Breast epithelium (tissue), 4 donors: ENCODE data around the gene WWOX. TPM values are rescaled to one million over a fixed set of nuclear protein-coding genes. Genes with fewer than 3 reads are reported as not detected.
"Not testable (repeated sequence)": the region's sequence is repeated elsewhere in the genome, so short reads cannot be mapped to it uniquely, and the experiment has no call there.

ENCODE experiments used
- DNase-seq, 2 donors: peaks; one replicate each; pipeline ENCODE4 v3.0.0-alpha.2; 2019; ENCODE audit warnings: low spot score in 2 of 2
- H3K27ac ChIP-seq, 2 donors: fragments of 200-600 bp; sonication (generic) in 1 of 2; one replicate each; pipeline ENCODE4 v1.5.1; 2016 to 2019; ENCODE audit warnings: mild to moderate bottlenecking in 1 of 2
- H3K27me3 ChIP-seq, 2 donors: fragments of 200-600 bp; sonication (generic) in 1 of 2; one replicate each; pipeline versions ENCODE4 v1.5.1 to v1.6.0; 2017 to 2019; ENCODE audit warnings: control low read depth in 1 of 2, mild to moderate bottlenecking in 1 of 2
- H3K36me3 ChIP-seq: fragments of 200-600 bp; one replicate; pipeline ENCODE4 v1.5.1; 2019
- H3K4me1 ChIP-seq, 2 donors: fragments of 200-600 bp; sonication (generic); one replicate each; pipeline ENCODE4 v1.5.1; 2016 to 2019; ENCODE audit warnings: control low read depth in 1 of 2
- H3K4me3 ChIP-seq, 3 donors: fragments of 200-600 bp; sonication (generic); 1 replicate in 2 of 3; 2 replicates in 1 of 3; pipeline ENCODE4 v1.5.1; 2016 to 2019; ENCODE audit warnings: mild to moderate bottlenecking in 3 of 3, moderate library complexity in 2 of 3
- H3K9me3 ChIP-seq, 2 donors: fragments of 200-600 bp; sonication (generic) in 1 of 2; one replicate each; pipeline ENCODE4 v1.5.1; 2016 to 2019; ENCODE audit warnings: control low read depth in 1 of 2
- POLR2A ChIP-seq: fragments of 450-650 bp; IDR thresholded peaks from one replicate; pipeline ENCODE4 v1.6.1; 2016; ENCODE audit warnings: antibody characterized with exemption, mild to moderate bottlenecking, moderate library complexity
- POLR2AphosphoS5 ChIP-seq, 3 donors: sonication (generic); formaldehyde crosslinking; IDR thresholded peaks; one replicate each; pipeline ENCODE4 v1.6.1; 2017; ENCODE audit warnings: antibody characterized with exemption in 3 of 3
- intact Hi-C: fragments of 100-400 bp; cut with DNase I; formaldehyde crosslinking; loops from one replicate; pipeline ENCODE4 v1.15.1; 2023; ENCODE audit warnings: low total_unique reads
- total RNA-seq, 3 donors: library from RNA; depleted of rRNA; stranded (reverse); fragments of >200 nt; gene quantifications; one replicate each; pipeline ENCODE4 v1.1.0, GENCODE V29; 2016
- TF ChIP-seq, protein P1 (sequence below), 3 donors: fragments of 450-650 bp; IDR thresholded peaks; one replicate each; pipeline ENCODE4 v1.5.1; 2016 to 2017; ENCODE audit warnings: antibody characterized with exemption in 3 of 3, mild to moderate bottlenecking in 3 of 3, moderate library complexity in 3 of 3

Gene WWOX
- total RNA-seq, 3 donors from 2014 or later = 42.9 to 73.6 (median 43.4) TPM

DNA sequence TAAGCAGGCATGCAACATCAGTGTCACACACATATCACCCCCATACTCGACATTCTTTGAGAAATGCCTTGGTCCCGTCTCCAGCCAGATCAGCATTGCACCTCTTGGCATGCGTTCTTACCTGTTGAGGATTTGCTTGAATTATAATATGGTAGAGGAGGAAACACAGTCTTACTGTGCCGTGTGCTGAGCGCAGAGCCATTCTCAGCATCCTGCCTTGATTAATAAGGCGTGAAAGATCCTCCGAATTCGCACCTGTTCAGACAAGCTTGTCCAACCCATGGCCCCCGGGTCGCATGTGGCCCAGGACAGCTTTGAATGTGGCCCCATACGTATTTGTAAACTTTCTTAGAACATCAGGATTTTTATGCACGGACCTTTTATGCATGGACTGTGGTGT lies 408.1 kb downstream of the WWOX start:
- no peak overlapping the region for H3K27ac ChIP-seq
- no peak overlapping the region for H3K4me3 ChIP-seq
- intact Hi-C loops = loop anchor here (10.0 kb wide), 1 partner anchor 1097 kb away; the partner anchor contains the start of gene MAF
- no peaks in the 10 kb centered on the region for H3K36me3 ChIP-seq
- TF ChIP-seq, protein P1, sequence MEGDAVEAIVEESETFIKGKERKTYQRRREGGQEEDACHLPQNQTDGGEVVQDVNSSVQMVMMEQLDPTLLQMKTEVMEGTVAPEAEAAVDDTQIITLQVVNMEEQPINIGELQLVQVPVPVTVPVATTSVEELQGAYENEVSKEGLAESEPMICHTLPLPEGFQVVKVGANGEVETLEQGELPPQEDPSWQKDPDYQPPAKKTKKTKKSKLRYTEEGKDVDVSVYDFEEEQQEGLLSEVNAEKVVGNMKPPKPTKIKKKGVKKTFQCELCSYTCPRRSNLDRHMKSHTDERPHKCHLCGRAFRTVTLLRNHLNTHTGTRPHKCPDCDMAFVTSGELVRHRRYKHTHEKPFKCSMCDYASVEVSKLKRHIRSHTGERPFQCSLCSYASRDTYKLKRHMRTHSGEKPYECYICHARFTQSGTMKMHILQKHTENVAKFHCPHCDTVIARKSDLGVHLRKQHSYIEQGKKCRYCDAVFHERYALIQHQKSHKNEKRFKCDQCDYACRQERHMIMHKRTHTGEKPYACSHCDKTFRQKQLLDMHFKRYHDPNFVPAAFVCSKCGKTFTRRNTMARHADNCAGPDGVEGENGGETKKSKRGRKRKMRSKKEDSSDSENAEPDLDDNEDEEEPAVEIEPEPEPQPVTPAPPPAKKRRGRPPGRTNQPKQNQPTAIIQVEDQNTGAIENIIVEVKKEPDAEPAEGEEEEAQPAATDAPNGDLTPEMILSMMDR (IDR thresholded peaks at IDR 0.05) = no peak
- TF ChIP-seq POLR2AphosphoS5 (IDR thresholded peaks at IDR 0.05) = no peak
- TF ChIP-seq POLR2A = no peak
- H3K9me3 ChIP-seq = no peaks in the 10 kb centered on the region
- no peak for DNase-seq
- H3K4me1 ChIP-seq = peaks cover 0 to 11% of the 10 kb centered on the region in 2 donors
- no peaks in the 10 kb centered on the region for H3K27me3 ChIP-seq

DNA sequence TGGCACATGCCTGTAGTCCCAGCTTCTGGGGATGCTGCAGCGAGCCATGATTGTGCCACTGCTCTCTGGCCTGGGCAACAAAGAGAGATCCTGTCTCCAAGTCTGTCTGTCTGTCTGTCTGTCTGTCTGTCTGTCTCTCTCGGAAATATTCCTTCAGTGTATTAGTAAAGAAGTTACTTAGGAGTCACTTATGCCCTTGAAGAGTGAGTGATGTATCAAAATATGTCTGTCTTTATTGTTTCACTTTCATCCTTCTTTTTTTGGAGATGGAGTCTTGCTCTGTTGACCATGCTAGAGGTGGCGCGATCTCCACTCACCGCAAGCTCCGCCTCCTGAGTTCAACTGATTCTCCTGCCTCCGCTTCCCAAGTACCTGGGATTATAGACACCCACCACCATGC lies 410.5 kb downstream of the WWOX start:
- intact Hi-C loops = loop anchor here (10.0 kb wide), 1 partner anchor 1095 kb away; the partner anchor contains the start of gene MAF
- Histone ChIP-seq H3K36me3 (no peaks in the 10 kb centered on the region), H3K4me3 (no peak overlapping the region)

DNA sequence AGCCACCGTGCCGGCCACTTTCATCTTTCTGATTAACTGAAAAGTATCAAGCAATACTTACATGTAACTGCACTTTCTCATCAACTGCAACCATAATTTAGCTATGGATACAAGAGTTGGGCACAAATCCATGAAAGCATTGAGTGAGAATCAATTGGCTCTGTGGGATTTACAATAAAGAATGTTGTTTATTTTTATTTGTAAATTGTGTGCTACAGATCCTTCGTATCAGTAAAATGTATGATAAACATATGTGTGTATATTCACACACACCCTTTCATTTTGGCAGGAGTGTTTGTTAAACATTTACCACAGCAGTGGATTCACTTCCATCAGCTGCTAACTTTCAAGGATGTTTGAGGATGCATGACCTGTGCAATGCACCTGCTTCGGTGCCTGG lies 411.0 kb downstream of the WWOX start:
- intact Hi-C loops = no loop called here
- no peaks in the 10 kb centered on the region for H3K4me1 ChIP-seq
- TF ChIP-seq POLR2A = no peak
- TF ChIP-seq, protein P1 (IDR thresholded peaks at IDR 0.05) = no peak
- TF ChIP-seq POLR2AphosphoS5 (IDR thresholded peaks at IDR 0.05) = no peak
- no peak overlapping the region for H3K4me3 ChIP-seq
- DNase-seq = no peak
- H3K36me3 ChIP-seq = no peaks in the 10 kb centered on the region
- no peak overlapping the region for H3K27ac ChIP-seq
- H3K9me3 ChIP-seq = no peaks in the 10 kb centered on the region
- no peaks in the 10 kb centered on the region for H3K27me3 ChIP-seq

More for the DNA sequence above, 410.5 kb downstream of the WWOX start:
- no peak for DNase-seq
- Histone ChIP-seq H3K27ac (no peak overlapping the region), H3K4me1 (no peaks in the 10 kb centered on the region), H3K27me3 (no peaks in the 10 kb centered on the region), H3K9me3 (no peaks in the 10 kb centered on the region)
- TF ChIP-seq POLR2AphosphoS5 (IDR thresholded peaks at IDR 0.05) = no peak
- TF ChIP-seq, protein P1 (IDR thresholded peaks at IDR 0.05) = no peak
- no peak for TF ChIP-seq POLR2A

DNA sequence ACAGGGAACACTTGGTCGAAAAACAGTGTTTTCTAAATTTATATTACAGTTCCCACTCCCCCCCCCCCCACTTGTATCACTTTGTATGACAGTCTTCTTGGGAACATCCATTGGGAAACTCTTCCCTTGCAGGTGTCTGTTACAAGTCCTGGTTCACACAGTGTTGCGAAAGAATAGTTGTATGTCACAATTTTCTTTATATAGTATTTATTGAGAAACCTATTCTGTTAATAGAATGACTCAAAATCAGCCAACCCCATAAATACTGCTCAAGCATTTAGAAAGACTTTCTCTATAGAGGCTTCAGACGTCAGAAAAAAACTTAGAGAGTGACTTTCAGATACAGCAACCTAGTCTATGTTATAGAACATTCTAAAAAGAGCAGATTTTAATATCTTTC lies 414.4 kb downstream of the WWOX start:
- Histone ChIP-seq H3K4me1 (no peaks in the 10 kb centered on the region), H3K4me3 (no peak overlapping the region), H3K27ac (no peak overlapping the region), H3K36me3 (no peaks in the 10 kb centered on the region), H3K9me3 (no peaks in the 10 kb centered on the region), H3K27me3 (no peaks in the 10 kb centered on the region)
- no peak for DNase-seq
- TF ChIP-seq POLR2A = no peak
- TF ChIP-seq POLR2AphosphoS5 (IDR thresholded peaks at IDR 0.05) = no peak
- TF ChIP-seq, protein P1 (IDR thresholded peaks at IDR 0.05) = no peak
- intact Hi-C loops = no loop called here

DNA sequence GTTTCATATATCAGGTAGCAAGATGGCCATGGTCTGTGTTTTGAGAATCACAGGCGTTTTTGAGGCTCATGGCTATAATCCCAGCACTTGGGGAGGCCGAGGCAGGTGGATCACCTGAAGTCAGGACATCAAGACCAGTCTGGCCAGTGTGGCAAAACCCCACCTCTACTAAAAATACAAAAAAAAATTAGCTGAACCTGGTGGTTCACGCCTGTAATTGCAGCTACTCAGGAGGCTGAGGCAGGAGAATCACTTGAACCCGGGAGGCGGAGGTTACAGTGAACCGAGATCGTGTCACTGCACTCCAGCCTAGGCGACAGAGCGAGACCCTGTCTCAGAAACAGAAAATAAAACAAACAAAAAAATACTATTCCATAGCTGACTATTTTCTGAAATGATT lies 415.4 kb downstream of the WWOX start:
- intact Hi-C loops, H3K36me3 ChIP-seq: not testable (repeated sequence)

DNA sequence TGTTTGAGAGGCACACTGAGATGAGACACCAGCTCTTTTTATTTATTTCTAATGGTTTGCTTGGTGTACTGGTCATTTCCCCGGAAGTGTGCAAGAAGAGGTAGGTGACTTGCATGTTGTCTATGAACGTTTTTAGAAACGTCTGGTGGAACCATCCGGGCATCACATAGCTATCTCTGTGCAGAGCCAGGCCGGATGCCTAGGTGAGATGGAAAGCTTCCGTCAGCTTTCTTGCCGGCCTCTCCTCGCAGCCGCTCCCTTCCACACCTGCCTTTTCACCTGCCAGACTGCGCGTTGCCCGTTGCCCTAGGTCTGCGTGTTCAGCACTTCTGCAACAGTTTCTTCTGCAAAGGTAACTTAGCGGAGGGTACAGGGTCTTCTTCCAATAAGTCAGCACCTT lies 416.0 kb downstream of the WWOX start:
- Histone ChIP-seq H3K27me3 (no peaks in the 10 kb centered on the region), H3K27ac (no peak overlapping the region), H3K4me1 (no peaks in the 10 kb centered on the region), H3K9me3 (no peaks in the 10 kb centered on the region), H3K36me3 (no peaks in the 10 kb centered on the region), H3K4me3 (no peak overlapping the region)
- no peak for DNase-seq
- TF ChIP-seq POLR2A (no peak), POLR2AphosphoS5 (IDR thresholded peaks at IDR 0.05) (no peak)
- TF ChIP-seq, protein P1 (IDR thresholded peaks at IDR 0.05) = no peak
- intact Hi-C loops = no loop called here

More for the DNA sequence above, 415.4 kb downstream of the WWOX start:
- DNase-seq, H3K9me3 ChIP-seq, H3K4me3 ChIP-seq, H3K4me1 ChIP-seq, H3K27ac ChIP-seq, H3K27me3 ChIP-seq: not testable (repeated sequence)
